GM12872 (cell line): ENCODE results near the gene GPR160.

ENCODE experiments used
- TF ChIP-seq, protein P1 (sequence below): IDR thresholded peaks from 3 replicates; pipeline ENCODE4 v1.5.1; 2011; ENCODE audit warnings: low read depth, mild to moderate bottlenecking, low read length, moderate library complexity; ENCODE audit not compliant: insufficient read depth

The GPR160 gene

DNA sequence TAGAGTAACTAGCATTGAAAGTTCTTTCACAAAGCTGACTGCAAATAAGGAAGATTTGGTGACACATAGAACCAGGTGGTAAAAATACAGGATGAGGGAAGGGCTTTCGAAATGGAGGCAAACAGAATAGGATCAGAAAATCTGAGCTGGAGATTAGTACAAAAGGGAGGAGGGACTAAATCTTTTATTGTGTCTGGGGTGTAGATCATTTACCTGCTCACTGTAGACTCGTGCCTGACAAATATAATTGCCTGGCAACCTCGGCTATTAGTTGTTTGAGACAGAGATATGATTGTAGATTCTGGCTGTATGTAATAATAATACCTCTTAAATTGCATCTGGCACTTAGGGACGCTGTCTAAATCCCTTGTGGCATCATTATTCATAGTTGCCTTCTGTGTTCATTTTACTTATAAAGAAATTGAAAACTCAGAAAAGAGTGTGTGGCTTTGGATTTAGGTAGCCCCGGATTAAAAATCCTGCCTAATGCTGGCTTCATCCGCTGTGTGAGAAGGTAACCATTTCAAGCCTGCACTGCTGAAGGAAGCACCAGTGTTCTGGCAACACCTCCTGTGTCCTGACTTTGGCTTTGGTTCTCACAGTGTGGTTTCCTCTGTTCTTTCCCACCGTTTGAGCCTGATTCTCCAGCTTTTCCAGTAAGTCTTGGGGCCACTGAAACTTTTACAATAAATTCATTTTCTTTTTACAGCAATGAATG lies 25.0 kb upstream of the GPR160 start:
- TF ChIP-seq, protein P1, sequence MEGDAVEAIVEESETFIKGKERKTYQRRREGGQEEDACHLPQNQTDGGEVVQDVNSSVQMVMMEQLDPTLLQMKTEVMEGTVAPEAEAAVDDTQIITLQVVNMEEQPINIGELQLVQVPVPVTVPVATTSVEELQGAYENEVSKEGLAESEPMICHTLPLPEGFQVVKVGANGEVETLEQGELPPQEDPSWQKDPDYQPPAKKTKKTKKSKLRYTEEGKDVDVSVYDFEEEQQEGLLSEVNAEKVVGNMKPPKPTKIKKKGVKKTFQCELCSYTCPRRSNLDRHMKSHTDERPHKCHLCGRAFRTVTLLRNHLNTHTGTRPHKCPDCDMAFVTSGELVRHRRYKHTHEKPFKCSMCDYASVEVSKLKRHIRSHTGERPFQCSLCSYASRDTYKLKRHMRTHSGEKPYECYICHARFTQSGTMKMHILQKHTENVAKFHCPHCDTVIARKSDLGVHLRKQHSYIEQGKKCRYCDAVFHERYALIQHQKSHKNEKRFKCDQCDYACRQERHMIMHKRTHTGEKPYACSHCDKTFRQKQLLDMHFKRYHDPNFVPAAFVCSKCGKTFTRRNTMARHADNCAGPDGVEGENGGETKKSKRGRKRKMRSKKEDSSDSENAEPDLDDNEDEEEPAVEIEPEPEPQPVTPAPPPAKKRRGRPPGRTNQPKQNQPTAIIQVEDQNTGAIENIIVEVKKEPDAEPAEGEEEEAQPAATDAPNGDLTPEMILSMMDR = no peak

DNA sequence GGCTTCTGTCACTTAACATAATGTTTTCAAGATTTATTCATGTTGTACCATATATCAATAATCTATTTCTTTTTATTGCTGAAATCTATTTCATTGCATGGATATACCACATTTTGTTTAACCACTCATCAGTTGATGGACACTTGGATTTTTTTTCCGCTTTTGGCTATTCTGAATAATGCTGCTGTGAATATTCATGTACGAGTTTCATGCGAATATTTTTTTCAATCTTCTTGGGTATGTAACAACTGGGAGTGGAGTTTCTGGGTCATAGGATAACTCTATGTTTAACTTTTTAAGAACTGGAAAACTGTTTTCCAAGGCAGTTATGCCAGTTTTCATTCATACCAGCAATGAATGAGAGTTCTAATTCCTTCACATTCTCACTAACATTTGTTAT lies 21.7 kb upstream of the GPR160 start:
- TF ChIP-seq, protein P1 = no peak

DNA sequence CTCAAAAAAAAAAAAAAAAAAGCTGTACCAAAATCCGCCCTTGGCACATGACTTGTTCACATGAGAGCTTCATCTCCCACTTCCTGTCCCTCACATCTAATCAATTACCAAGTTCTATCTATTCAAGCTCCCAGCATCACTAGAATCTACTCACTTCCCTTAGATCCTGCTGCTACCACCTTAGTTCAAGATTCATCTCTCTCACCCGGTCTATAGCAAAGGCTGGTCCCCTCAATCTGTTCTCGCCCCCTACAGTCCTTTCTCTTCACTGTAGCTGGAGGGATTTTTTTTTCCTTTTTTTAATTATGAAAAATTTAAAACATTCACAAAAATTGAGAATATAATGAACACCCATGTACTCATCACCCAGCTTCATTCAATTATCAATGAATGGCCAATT lies 16.7 kb upstream of the GPR160 start:
- TF ChIP-seq, protein P1 = no peak; the same call in 2 of the 3 replicates

DNA sequence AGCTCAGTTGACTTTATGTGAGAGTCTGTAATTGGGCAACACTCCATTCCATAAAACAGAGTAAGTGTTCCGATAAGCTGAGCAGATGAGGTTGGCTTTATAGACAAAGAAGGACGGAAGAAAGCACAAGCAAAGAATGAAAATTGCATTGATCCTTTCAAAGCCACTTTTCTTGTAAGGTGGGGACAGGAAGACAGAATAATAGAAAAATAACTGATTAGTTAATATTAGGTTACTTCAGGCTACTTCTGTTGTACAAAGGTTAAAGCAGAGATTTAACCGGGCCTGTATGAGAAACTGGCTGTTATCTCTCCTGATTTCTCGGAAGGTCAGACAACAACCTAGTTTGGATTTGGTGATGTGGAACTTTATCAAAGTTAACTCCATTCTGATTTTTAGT lies 15.5 kb upstream of the GPR160 start:
- TF ChIP-seq, protein P1 = no peak

DNA sequence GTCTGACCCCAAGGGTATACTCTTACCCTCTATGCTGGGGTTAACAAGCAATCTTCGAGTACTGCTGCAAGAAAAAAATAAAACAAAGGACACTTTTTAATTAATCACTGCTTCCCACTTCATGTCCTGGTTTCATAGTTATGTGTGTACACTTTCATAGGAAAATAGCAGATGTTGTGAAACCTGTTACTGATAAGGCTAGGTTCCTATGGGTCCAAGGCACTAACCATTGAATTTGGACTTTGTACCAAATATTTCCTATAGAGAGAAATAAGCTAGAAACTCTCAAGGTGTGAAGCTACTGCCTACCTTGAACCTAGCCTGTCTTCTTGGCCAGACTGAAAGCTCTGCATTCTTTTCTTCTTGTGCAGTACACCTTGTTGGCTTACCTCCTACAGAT lies 14.6 kb upstream of the GPR160 start:
- TF ChIP-seq, protein P1 = no peak

DNA sequence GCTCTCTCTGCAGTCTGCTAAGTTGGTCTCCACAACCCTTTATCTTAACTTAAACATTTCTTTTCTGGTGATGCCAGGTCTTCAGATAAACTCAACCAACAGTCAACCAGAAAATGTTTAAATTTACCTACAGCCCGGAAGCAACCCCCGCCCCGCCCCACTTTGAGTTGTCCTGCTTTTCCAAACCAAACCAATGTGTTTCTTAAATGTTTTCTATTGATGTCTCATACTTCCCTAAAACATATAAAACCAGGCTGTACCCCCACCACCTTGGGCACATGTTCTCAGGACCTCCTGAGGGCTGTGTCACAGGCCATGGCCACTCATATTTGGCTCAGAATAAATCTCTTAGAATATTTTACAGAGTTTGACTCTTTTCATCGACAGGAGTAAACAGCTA lies 13.2 kb upstream of the GPR160 start:
- TF ChIP-seq, protein P1 = no peak

DNA sequence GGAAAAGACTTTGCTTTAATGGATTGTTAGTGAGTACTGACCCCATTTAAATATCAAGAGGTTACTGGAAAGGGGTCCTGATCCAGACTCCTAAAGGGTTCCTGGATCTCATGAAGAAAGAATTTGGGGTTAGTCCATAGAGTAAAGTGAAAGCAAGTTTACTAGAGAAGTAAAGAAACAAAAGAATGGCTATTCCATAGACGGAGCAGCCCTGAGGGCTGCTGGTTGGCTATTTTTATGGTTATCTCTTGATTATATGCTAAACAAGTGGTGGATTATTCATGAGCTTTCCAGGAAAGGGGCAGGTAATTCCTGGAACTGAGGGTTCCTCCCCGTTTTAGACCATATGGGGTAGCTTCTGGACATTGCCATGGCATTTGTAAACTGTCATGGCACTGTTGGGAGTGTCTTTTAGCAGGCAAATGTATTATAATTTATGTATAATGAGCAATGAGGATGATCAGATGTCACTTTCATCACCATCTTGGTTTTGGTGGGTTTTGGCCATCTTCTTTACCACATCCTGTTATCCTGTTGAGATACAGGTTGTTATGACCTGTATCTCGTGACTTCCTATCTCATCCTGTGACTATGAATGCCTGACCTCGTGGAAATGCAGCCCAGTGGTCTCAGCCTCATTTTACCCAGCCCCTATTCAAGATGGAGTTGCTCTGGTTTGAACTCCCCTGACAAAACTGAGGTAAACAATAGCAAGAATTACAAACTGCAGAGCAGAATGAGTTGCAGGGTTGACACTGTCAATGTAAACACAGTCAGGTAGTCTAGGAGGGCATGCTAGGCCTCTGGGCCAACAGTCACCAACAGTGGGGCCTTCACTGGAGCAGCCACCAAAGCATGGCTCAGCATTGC lies 10.3 kb upstream of the GPR160 start:
- TF ChIP-seq, protein P1 = no peak
